Measurements from ENCODE around the gene PLPP7.

The PLPP7 gene

DNA sequence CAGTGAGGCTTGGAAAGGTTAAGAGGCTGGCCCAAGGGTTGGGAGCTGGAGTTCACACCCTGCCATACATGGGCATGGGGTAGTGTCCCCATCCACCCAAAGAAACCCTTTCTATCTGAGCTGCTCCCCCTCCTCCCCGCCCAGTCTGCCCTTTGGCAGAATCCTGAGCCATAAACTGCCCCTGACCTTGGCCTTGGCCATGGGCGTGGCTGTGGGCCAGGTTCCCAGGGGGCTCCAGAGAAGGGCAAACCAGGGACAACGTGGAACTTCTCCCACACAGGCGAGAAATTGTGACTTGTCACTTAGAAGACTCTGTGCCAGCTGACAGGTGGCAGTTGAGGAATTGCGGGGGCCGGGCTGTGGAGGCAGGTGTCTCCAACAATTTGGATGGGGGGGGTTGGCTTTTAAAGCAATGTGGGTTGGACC lies 18.0 kb upstream of the PLPP7 start:
- TF ChIP-seq, protein P1, sequence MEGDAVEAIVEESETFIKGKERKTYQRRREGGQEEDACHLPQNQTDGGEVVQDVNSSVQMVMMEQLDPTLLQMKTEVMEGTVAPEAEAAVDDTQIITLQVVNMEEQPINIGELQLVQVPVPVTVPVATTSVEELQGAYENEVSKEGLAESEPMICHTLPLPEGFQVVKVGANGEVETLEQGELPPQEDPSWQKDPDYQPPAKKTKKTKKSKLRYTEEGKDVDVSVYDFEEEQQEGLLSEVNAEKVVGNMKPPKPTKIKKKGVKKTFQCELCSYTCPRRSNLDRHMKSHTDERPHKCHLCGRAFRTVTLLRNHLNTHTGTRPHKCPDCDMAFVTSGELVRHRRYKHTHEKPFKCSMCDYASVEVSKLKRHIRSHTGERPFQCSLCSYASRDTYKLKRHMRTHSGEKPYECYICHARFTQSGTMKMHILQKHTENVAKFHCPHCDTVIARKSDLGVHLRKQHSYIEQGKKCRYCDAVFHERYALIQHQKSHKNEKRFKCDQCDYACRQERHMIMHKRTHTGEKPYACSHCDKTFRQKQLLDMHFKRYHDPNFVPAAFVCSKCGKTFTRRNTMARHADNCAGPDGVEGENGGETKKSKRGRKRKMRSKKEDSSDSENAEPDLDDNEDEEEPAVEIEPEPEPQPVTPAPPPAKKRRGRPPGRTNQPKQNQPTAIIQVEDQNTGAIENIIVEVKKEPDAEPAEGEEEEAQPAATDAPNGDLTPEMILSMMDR (conservative IDR thresholded peaks at IDR 0.05), result no peak
- H3K27ac ChIP-seq, result no peak overlapping the region

DNA sequence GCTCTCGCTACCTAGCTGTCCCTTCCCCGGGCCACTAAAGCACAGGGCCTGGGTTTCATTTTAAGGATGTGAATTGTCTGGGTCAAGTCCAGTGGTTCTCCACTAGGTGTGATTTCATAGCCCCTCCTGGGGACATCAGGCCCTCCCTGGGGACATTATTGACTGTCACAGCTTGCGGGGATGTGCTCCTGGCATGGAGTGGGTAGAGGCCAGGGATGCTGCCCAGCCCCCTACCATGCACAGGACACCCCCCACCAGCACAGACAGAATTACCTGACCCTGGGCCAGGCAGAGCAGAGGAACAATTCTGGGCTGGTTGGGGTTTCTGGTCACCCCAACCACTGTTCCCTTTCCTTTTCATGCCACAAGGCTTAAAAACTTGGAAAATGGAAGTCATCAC lies 17.3 kb upstream of the PLPP7 start:
- TF ChIP-seq, protein P1 (conservative IDR thresholded peaks at IDR 0.05), result no peak
- H3K27ac ChIP-seq, result no peak overlapping the region

DNA sequence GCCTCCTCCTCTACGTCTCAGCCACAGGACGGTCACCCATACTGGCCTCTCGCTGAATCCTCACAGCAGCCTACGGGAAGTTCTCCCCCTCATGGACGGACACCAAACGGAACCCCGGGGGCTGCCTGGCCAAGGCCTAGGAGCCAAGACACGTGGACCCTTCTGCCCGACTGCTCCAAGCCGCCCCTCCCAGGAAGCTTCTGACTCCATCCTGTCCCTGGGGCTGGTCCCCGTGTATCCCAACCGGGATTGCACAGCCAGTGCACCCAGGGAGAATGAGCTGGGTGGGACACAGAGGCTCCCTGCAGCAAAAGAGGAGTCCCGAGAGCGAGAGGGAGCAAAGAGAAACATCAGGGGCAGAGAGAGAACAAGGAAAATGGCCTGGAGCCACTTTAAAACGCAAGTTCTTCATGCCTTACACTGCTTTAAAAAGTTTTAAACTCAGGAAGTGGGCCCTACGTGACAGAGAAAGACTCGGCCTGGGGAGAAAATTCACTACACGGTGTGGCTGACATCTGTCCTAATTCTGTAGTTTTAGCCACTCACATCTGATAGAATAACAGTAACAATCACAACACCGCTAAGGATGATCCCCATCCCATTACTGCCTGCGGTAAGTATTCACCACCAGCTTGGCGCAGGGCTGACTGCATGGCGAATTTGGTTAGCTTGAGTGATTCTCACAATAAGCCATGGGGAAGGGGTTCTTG lies 16.2 kb upstream of the PLPP7 start:
- no peak overlapping the region for H3K27ac ChIP-seq
- TF ChIP-seq, protein P1 (conservative IDR thresholded peaks at IDR 0.05), result no peak

DNA sequence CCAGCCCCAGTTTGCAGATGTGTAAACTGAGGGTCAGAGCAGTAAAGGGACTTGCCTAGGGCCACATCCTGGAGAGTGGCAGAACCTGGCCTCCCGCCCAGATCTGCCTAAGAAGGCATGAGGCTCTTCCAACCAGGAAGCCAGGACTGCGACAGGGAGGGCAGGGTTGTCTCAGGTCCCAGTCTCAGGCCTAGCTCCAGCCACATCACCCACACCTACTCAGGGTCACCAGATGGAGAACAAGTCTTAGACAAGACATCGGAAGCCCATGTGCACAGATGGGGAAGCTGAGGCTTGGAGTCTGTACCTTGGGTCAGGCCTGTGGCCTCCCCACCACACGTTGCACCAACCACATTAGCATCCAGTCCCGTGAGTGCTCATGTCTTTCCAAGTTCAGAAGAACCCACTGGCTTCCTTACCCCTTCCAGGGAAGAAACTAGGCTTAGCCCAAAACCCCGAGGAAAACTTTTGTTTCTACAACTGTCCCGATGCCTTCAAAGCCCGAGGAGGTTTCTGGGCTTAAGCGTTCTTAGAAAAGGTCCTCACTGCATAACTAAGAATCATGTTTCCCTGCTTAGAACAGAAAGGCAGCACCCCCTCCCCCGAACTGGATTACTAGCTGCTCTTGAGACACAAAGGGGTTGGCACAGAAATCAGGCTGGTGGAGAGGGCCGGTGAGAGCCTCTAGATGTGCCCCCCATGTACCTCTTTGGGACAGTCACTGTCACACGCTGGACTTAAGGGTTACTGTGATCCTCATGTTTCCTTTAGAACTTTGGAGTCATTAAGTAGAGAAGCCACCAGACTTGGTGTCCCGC lies 15.5 kb upstream of the PLPP7 start:
- TF ChIP-seq, protein P1 (conservative IDR thresholded peaks at IDR 0.05), result no peak
- H3K27ac ChIP-seq, result no peak overlapping the region

DNA sequence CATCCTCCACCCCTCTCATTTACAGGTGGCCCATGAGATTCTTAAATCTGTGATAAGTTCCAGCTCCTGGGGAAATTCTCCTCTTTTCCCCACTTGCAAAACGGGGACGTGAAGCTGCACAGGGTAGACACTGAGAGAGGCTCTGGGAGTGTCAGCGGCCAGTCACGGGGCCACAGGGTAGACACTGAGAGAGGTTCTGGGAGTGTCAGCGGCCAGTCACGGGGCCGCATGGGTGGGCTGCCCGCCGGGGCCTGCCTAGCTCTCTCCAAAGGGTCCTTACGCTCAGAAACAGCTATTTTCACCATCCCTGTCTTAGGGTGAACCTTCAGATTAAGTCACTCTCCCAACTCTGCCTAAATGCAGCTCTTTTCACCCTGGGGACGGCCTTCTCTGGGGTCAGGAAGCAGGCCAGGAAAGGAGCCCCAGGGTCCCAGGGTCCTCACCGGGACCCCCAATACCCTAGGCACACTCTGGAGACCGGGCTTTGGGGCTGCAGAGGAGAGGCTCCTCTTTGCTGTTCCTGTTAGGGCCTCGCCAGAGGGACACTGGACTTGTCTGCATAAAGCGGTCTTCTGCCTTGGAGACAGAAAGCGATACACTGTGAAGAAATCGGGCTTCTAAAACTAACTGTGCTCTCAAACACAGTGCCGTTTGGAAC lies 14.7 kb upstream of the PLPP7 start:
- TF ChIP-seq, protein P1 (conservative IDR thresholded peaks at IDR 0.05), result no peak
- H3K27ac ChIP-seq, result no peak overlapping the region

DNA sequence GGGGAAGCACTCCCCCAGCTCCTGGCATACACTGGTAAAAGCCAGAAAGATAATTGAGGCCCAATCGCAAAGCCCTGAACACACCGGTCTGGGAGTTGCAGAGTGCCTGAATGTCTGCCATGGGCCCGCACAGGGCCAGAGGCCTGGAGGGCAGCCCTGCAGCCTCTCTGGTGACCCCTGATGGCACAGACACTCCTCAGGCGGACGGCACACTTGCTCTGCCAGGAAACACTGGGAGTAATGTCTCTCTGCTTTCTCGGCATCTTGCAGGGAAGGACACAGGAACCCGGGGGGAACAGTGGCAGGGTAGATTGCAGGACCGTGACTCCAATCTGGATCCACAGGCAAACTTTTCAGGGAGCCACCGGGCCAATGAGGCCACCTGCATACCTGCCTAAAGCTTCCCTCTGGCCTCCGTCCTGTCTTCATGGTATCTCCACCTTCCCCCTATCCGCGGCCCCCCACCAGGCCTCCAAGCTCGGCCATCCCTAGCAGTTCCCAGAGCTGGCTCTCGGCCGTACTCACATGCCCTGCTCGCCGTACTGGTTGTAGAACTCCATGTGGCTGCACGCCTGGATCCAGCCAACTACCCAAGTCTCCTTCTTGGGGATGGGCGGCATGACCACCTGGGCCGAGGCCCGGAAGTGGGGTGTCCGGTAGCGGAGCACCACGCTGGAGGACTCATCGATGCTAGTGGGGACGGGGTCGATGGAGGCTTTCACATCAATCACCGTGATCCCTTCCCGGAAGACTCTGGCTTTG lies 14.0 kb upstream of the PLPP7 start:
- no peak overlapping the region for H3K27ac ChIP-seq

More for the DNA sequence above, 14.0 kb upstream of the PLPP7 start:
- TF ChIP-seq, protein P1 (conservative IDR thresholded peaks at IDR 0.05), result no peak
